Ishikawa (cell line): ENCODE data around the gene ZMIZ1.

Experiments used
- CEBPB ChIP-seq: IDR thresholded peaks from 2 replicates; pipeline ENCODE4 v1.6.1; 2012
- CREB1 ChIP-seq: IDR thresholded peaks from 2 replicates; pipeline ENCODE4 v1.6.1; 2012; ENCODE audit warnings: low read depth
- EGR1 ChIP-seq: IDR thresholded peaks from 2 replicates; pipeline ENCODE4 v1.6.1; 2012
- EP300 ChIP-seq: IDR thresholded peaks from 2 replicates; pipeline ENCODE4 v1.6.1; 2012; ENCODE audit warnings: borderline replicate concordance
- FOXM1 ChIP-seq: IDR thresholded peaks from 2 replicates; pipeline ENCODE4 v1.6.1; 2012; ENCODE audit warnings: low read depth, borderline replicate concordance
- MAX ChIP-seq: IDR thresholded peaks from 2 replicates; pipeline ENCODE4 v1.6.1; 2012
- NFIC ChIP-seq: IDR thresholded peaks from 2 replicates; pipeline ENCODE4 v1.6.1; 2012
- RAD21 ChIP-seq: IDR thresholded peaks from 2 replicates; pipeline ENCODE4 v1.6.1; 2012; ENCODE audit warnings: low read depth
- REST ChIP-seq: IDR thresholded peaks from 2 replicates; pipeline ENCODE4 v1.6.1; 2012; ENCODE audit warnings: low read depth, mild to moderate bottlenecking
- TAF1 ChIP-seq: IDR thresholded peaks from 2 replicates; pipeline ENCODE4 v1.6.1; 2012; ENCODE audit warnings: low read depth, mild to moderate bottlenecking
- TCF12 ChIP-seq: IDR thresholded peaks from 2 replicates; pipeline ENCODE4 v1.6.1; 2012; ENCODE audit warnings: low read depth
- TEAD4 ChIP-seq: IDR thresholded peaks from 2 replicates; pipeline ENCODE4 v1.6.1; 2012
- USF1 ChIP-seq: IDR thresholded peaks from 2 replicates; pipeline ENCODE4 v1.6.1; 2012
- YY1 ChIP-seq: IDR thresholded peaks from 2 replicates; pipeline ENCODE4 v1.6.1; 2012; ENCODE audit warnings: low read depth
- ZBTB7A ChIP-seq: IDR thresholded peaks from 2 replicates; pipeline ENCODE4 v1.6.1; 2012; ENCODE audit warnings: low read depth

The ZMIZ1 gene

GRCh38 chr10:79034271-79034876 lies 34.4 kb upstream of the ZMIZ1 start:
- TF ChIP-seq YY1, result no peak
- TF ChIP-seq NFIC, result no peak
- no peak for TF ChIP-seq FOXM1
- TF ChIP-seq TAF1, result no peak
- TF ChIP-seq MAX, result no peak
- no peak for TF ChIP-seq CREB1
- TF ChIP-seq USF1, result no peak
- no peak for TF ChIP-seq RAD21
- TF ChIP-seq EGR1, result no peak
- TF ChIP-seq CEBPB, result no peak
- no peak for TF ChIP-seq TCF12
- no peak for TF ChIP-seq EP300
- no peak for TF ChIP-seq REST
- TF ChIP-seq TEAD4, result no peak
- TF ChIP-seq ZBTB7A, result no peak

- TF ChIP-seq TEAD4, result no peak
- no peak for TF ChIP-seq CREB1
- TF ChIP-seq RAD21, result no peak
- no peak for TF ChIP-seq FOXM1
- TF ChIP-seq USF1, result no peak
- no peak for TF ChIP-seq TCF12
- TF ChIP-seq CEBPB, result no peak
- no peak for TF ChIP-seq REST
- no peak for TF ChIP-seq TAF1
- TF ChIP-seq YY1, result no peak
- TF ChIP-seq ZBTB7A, result no peak
- no peak for TF ChIP-seq EP300
- TF ChIP-seq EGR1, result no peak
- TF ChIP-seq NFIC, result no peak
- no peak for TF ChIP-seq MAX
Observed at GRCh38 chr10:79038104-79038840, 30.5 kb upstream of the ZMIZ1 start.

GRCh38 chr10:79038841-79039201 lies 29.9 kb upstream of the ZMIZ1 start:
- TF ChIP-seq USF1 (peak; percentile 70), MAX (peak; percentile 59), RAD21 (no peak), YY1 (0 out of 2 replicates have a peak, but pooled peaks have one; percentile 1)

- no peak for TF ChIP-seq FOXM1
- no peak for TF ChIP-seq EP300
- TF ChIP-seq ZBTB7A, result no peak
- no peak for TF ChIP-seq CREB1
- TF ChIP-seq TCF12, result no peak
- no peak for TF ChIP-seq REST
- TF ChIP-seq CEBPB, result no peak
- TF ChIP-seq USF1, result no peak
- no peak for TF ChIP-seq TAF1
- no peak for TF ChIP-seq TEAD4
- no peak for TF ChIP-seq NFIC
Observed at GRCh38 chr10:79042639-79043411, 25.9 kb upstream of the ZMIZ1 start.
